Skeletal muscle tissue (tissue), 4 donors: ENCODE data around the gene DDX27. TPM values are rescaled to one million over a fixed set of nuclear protein-coding genes. Genes with fewer than 3 reads are reported as not detected.

Experiments
- H3K27ac ChIP-seq: one replicate; pipeline ENCODE4 v1.7.0; 2013; ENCODE audit warnings: mild to moderate bottlenecking, low read depth, low read length, inconsistent platforms
- H3K27me3 ChIP-seq, 3 donors: one replicate each; pipeline ENCODE4 v1.7.0; 2013; ENCODE audit warnings: low read length in 3 of 3; ENCODE audit not compliant: control insufficient read depth in 3 of 3, insufficient read depth in 3 of 3
- H3K36me3 ChIP-seq, 3 donors: one replicate each; pipeline ENCODE4 v1.7.0; 2013; ENCODE audit warnings: low read length in 3 of 3; ENCODE audit not compliant: control insufficient read depth in 3 of 3, insufficient read depth in 3 of 3
- H3K4me1 ChIP-seq, 3 donors: one replicate each; pipeline ENCODE4 v1.7.0; 2013; ENCODE audit warnings: low read length in 3 of 3, mild to moderate bottlenecking in 3 of 3; ENCODE audit not compliant: control insufficient read depth in 3 of 3, insufficient read depth in 3 of 3
- H3K4me3 ChIP-seq, 3 donors: one replicate each; pipeline ENCODE4 v1.7.0; 2013; ENCODE audit warnings: low read length in 3 of 3
- H3K9ac ChIP-seq, 3 donors: one replicate each; pipeline ENCODE4 v1.7.0; 2013; ENCODE audit warnings: low read length in 3 of 3, mild to moderate bottlenecking in 3 of 3, moderate library complexity in 2 of 3, low read depth in 1 of 3
- H3K9me3 ChIP-seq, 3 donors: one replicate each; pipeline ENCODE4 v1.7.0; 2013; ENCODE audit warnings: low read length in 3 of 3; ENCODE audit not compliant: control insufficient read depth in 3 of 3
- total RNA-seq: library from RNA; depleted of rRNA; stranded (reverse); fragments of >200 nt; gene quantifications from one replicate; pipeline ENCODE4 v1.2.3, GENCODE V29; 2014
- donor health status: Osteomylitis.

Gene DDX27
- total RNA-seq, 1 donor from 2014 or later: 13.0 TPM

- peaks cover 71 to 87% (median 86%) of the 10 kb centered on the region in 3 donors for H3K36me3 ChIP-seq
- H3K27me3 ChIP-seq: no peaks in the 10 kb centered on the region
- no peak overlapping the region for H3K27ac ChIP-seq
- peaks cover 5 to 16% (median 8%) of the 10 kb centered on the region in 3 donors for H3K4me1 ChIP-seq
- H3K9ac ChIP-seq: no peak overlapping the region
- H3K9me3 ChIP-seq: peaks cover 7 to 23% (median 10%) of the 10 kb centered on the region in 3 donors
- H3K4me3 ChIP-seq: no peak overlapping the region
These were observed 67.7 kb downstream of the DDX27 start for GRCh38 chr20:49286689-49287551.

DNA sequence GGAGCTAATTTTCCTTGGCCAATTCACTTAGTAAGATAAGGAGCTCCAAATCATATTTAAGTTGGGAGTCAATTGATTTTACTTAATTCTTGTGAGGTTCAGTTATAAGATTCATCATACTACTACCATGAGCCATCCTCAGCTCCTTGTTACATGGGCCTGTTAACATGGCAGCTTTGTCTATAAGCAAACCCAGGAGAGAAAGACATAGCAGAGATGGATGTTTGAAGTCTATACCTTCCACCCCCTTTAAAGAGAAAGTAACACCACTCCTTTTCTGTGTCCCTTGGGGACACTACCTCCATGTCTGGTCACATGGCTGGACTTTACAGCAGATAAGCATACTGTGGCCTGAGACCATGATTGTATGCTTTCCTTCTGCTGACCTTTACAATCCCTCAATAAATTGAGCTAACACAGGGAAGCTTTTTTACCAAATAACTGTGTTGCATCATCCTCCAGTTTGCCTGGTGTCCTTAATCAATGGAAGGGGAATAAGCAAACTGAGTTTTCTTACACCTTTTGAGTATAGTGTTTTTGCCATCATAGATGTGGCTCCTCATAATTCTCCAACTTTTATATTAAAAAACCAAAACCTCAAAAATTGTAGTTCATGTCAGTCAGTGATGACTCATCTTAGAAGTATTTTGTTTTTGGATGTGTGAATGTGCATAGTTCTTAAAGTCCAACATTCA is 68.5 kb downstream of the DDX27 start:
- Histone ChIP-seq H3K4me1 (peaks cover 5 to 14% (median 7%) of the 10 kb centered on the region in 3 donors), H3K27me3 (no peaks in the 10 kb centered on the region), H3K36me3 (peaks cover 66 to 81% (median 78%) of the 10 kb centered on the region in 3 donors), H3K4me3 (no peak overlapping the region), H3K27ac (no peak overlapping the region), H3K9ac (no peak overlapping the region), H3K9me3 (peaks cover 7 to 23% (median 10%) of the 10 kb centered on the region in 3 donors)

DNA sequence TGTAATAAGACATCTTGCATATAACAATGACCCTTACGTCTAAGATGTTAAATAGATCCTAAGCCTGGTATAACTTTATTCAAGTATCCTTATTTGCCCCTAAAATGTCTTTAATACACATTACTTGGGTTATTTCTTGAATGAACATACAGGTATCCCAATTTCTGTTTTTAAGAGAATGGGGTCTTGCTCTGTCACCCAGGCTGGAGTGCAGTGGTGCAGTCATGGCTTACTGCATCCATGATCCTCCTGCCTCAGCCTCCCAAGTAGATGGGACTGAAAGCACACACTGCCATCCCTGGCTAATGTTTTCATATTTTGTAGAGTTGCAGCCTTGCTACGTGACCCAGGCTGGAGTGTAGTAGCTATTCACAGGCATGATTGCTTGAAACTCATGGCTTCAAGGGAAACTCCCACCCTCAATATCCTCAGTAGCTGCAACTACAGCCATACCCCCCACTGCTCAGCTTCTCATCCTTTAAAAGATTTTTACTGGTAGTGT is 69.1 kb downstream of the DDX27 start:
- H3K9me3 ChIP-seq: peaks cover 7 to 23% (median 10%) of the 10 kb centered on the region in 3 donors
- H3K9ac ChIP-seq: no peak overlapping the region
- no peak overlapping the region for H3K27ac ChIP-seq
- peaks cover 61 to 75% (median 72%) of the 10 kb centered on the region in 3 donors for H3K36me3 ChIP-seq
- no peak overlapping the region for H3K4me3 ChIP-seq
- H3K4me1 ChIP-seq: peaks cover 2 to 9% (median 6%) of the 10 kb centered on the region in 3 donors
- no peaks in the 10 kb centered on the region for H3K27me3 ChIP-seq

DNA sequence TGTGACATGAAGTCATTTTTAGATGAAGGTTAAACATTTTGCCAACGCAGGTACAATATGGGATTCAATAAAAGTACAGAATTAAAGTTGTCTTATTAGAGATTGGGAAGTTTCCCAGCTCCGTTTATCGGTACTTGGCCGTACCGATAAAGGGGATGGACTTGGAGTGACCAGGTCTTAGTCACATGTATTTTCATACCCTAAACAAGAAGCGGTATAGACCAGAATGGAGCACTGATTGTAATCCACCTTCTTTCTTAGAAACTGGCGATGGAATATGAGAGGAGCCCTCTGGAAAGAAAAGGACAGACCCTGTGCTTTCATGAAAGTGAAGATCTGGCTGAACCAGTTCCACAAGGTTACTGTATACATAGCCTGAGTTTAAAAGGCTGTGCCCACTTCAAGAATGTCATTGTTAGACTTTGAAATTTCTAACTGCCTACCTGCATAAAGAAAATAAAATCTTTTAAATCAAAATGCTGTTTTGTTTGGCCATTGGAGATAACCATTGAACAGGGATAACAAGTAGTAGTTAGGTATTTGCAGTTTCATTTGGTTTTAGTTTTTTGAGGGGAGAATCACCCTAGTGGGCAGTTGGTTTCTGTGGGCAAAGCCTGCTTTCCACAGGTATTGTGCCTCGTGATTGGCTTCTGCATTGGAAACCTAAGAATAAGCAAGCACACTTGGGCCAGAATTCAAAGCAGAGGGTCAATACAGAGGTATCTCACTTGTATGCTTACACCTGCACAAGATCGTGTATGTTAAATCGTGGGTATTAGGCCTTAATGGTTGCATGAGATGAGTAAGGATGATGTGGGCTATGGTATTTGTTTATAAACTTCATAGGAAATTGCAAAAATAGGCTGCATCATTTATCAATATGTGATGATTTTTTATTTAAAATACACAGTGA is 69.8 kb downstream of the DDX27 start:
- H3K36me3 ChIP-seq: peaks cover 54 to 68% (median 65%) of the 10 kb centered on the region in 3 donors
- H3K4me1 ChIP-seq: peaks cover under 1 to 2% (median 1%) of the 10 kb centered on the region in 3 donors
- H3K9me3 ChIP-seq: peaks cover 7 to 23% (median 10%) of the 10 kb centered on the region in 3 donors
- no peak overlapping the region for H3K9ac ChIP-seq
- H3K4me3 ChIP-seq: no peak overlapping the region
- no peak overlapping the region for H3K27ac ChIP-seq
- no peaks in the 10 kb centered on the region for H3K27me3 ChIP-seq

DNA sequence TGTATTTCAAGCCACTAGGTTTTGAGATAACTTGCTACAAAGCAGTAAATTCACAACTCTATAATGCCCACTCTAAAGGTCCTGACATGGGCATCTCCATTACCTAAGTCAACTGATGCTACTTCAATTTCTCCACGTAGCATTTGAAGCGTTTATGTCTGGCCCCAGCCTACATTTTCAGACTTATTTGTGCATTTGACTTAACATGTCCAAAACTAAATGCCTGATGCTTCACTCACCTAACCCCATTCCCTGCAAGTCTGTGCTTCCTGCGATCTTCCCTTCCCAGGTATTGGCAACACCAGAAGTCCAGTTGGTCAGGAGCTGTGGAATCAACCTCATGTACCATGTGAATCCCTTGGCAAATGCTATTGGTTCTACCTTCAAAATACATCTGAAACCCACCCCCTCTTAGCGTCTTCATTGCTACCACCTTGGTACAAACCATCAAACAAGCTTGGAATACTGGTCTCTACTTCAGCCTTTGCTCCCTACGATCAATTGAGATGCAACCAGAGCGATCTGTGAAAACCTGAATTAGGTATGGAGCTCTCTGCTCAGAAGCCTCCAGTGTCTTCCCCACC is 71.5 kb downstream of the DDX27 start:
- Histone ChIP-seq H3K9me3 (peaks cover 7 to 21% (median 10%) of the 10 kb centered on the region in 3 donors), H3K27ac (no peak overlapping the region), H3K4me3 (no peak overlapping the region), H3K9ac (no peak overlapping the region), H3K27me3 (no peaks in the 10 kb centered on the region), H3K36me3 (peaks cover 45 to 63% (median 61%) of the 10 kb centered on the region in 3 donors), H3K4me1 (no peaks in the 10 kb centered on the region)

DNA sequence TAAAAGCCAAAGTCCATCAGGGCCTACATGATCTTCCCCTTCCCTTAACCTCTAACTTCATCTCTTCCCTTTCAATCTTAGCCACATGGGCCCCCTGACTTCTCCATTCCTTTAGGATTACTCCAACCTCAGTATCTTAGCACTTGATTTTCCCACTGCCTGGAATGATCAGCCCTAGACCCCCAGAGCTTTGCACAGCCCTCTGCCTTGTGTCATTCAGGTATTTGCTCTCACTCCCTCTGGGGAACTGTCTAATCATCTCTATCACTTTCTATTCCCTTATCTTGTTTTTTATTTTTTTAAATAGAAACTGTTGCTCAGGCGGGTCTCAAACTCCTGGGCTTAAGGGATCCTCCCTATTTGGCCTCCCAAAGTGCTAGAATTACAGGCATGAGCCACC is 72.0 kb downstream of the DDX27 start:
- peaks cover 41 to 60% (median 57%) of the 10 kb centered on the region in 3 donors for H3K36me3 ChIP-seq
- no peaks in the 10 kb centered on the region for H3K27me3 ChIP-seq
- no peak overlapping the region for H3K9ac ChIP-seq
- H3K27ac ChIP-seq: no peak overlapping the region
- no peak overlapping the region for H3K4me3 ChIP-seq
- peaks cover 7 to 16% (median 9%) of the 10 kb centered on the region in 3 donors for H3K9me3 ChIP-seq
- no peaks in the 10 kb centered on the region for H3K4me1 ChIP-seq

DNA sequence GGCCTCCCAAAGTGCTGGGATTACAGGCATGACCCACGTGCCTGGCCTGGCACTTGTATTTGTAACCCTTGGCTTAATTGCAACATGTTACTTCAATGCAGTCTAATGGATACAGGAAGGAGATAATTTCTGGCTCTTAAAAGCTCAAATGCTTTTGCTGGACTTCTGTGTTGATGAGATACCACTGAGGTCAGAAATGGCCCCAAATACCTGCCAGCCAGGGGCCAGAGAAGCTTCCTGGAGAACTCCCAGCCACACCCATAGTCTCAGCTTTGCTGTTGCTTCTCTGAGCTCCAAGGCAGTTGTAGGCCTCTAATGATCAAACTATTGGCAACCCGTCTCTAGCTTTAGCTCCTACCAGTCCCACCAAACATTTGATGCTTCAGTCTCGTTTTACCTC is 72.8 kb downstream of the DDX27 start:
- Histone ChIP-seq H3K9me3 (peaks cover 0 to 8% (median 3%) of the 10 kb centered on the region in 3 donors), H3K4me3 (no peak overlapping the region), H3K36me3 (peaks cover 33 to 52% (median 49%) of the 10 kb centered on the region in 3 donors), H3K27ac (no peak overlapping the region), H3K9ac (no peak overlapping the region), H3K4me1 (no peaks in the 10 kb centered on the region), H3K27me3 (no peaks in the 10 kb centered on the region)

DNA sequence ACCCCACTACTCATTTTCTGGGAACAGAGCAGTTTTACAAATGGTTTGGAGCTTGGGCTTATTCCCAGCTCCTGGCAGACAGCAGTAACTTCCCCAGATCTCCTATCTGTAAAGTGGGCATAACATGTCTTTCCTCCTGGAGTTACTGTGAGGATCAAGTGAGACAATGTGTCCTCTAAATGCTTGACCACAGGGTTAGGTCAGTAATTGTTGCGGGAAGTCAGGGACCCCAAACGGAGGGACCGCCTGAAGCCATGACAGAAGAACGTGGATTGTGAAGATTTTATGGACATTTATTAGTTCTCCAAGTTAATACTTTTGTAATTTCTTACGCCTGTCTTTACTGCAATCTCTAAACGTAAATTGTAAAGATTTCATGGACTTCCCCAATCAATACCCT is 73.9 kb downstream of the DDX27 start:
- Histone ChIP-seq H3K27ac (no peak overlapping the region), H3K4me3 (no peak overlapping the region), H3K27me3 (no peaks in the 10 kb centered on the region), H3K36me3 (peaks cover 24 to 43% (median 41%) of the 10 kb centered on the region in 3 donors), H3K9me3 (no peaks in the 10 kb centered on the region), H3K9ac (no peak overlapping the region), H3K4me1 (no peaks in the 10 kb centered on the region)
